GM19240 (cell line): Measurements from ENCODE around the gene ADSL.

Experiments
- DNase-seq: peaks from one replicate; pipeline ENCODE4 v3.0.0; 2011; ENCODE audit warnings: low spot score; ENCODE audit not compliant: insufficient read length

ADSL gene

DNA sequence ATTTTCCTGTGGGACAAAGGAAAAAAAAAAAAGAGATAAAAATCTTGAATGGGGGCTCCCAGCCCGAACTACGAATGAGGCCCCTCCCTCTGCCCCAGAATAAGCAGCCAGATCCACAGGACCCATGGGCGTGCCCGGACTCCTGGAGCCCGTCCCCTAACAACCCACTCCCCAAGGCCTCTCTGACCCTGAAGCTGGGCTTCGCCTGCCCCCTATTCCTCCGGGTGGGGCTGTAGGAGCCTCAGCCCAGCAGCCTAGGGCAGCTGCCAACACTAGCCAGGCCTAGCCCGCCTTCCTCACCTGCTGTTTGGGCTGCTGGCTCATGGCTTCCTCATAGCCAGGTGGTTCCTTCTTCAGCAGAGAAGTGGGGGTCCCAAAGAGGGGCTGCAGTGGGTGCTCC is 70.7 kb downstream of the ADSL start:
- DNase-seq, result no peak

DNA sequence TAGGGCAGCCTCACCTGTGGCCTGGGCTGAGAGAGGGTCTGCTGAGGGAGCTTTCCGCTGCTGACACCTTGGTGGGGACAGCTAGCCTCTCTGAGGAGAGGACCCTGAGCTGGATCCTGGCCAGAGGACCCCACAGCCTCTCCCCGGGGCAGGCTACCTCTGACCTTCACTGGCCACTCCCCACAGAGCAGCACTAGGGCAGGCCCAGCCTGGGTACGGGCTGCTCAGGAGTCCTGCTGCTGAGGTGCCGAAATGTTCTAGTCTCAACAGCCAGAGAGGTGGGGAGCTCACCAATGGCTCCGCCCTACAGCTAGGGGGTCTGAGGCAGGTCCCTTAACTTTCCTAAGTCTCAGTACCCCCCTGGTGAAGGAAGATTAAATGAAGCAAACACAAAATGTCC is 71.6 kb downstream of the ADSL start:
- DNase-seq, result no peak

GRCh38 chr22:40418366-40419201 is 72.3 kb downstream of the ADSL start:
- DNase-seq, result no peak

GRCh38 chr22:40419718-40420117 is 73.4 kb downstream of the ADSL start:
- no peak for DNase-seq

- DNase-seq, result no peak
These were observed 74.2 kb downstream of the ADSL start for GRCh38 chr22:40420341-40421081.

- DNase-seq, result no peak
These were observed 74.7 kb downstream of the ADSL start for GRCh38 chr22:40421082-40421350.

- no peak for DNase-seq
These were observed 75.6 kb downstream of the ADSL start for GRCh38 chr22:40421941-40422340.

DNA sequence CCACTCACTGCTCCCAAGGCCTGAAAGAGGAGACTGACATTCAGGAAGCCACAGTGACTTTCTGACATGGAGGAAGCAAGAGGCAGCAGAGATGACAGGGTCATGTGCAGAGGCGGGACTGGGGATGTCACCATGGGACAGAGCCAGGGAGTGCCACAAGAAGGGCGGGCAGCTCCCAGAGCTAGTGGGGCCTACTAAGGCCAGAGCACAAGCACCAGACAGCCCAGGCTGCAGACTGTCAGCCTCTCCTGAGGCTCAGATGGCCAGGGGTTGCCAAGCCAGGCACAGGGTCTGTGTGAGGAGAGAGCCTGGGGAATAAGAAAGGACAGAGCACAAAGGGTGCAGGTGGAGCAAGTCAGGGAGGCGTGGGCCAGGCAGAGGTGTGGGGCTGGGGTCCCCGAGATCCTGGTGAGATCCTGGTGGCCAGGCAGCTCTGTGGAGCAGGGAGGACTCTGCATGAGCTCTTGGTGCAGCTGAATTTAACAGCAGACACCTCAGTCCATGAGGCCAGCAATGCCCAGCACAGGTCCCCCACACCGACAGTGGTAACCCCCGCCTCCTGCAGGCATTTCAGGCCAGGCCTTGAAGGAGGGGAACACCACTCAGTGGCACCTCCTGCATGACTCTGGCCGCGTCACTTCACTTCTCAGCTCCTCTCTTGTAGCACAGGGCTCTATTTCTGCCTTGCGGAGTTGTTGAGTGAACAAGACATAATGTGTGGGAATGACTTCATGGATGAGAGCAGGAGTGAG is 76.4 kb downstream of the ADSL start:
- no peak for DNase-seq

GRCh38 chr22:40423310-40423688 is 77.0 kb downstream of the ADSL start:
- no peak for DNase-seq

GRCh38 chr22:40423882-40424640 is 77.8 kb downstream of the ADSL start:
- DNase-seq, result no peak

DNA sequence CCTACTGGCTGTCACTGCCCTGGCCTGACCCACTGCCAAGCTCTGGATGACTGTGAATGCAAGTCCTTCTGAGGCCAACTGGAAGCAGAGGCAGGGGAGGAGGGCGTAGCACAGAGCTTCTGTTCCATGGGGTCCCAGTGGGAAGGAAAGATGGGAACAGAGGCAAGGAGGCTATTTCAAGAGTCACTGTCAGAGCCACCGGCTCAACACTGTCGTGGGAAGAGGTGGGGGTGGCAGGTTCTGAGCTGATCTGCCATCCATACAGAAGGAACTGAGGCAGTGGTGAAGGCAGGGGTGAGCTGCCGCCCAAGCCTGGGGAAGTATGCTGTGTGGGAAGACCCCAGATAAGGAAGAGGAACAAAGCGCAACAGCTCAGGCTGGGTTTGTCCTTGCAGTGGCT is 78.8 kb downstream of the ADSL start:
- no peak for DNase-seq

- DNase-seq, result no peak
These were observed 80.5 kb downstream of the ADSL start for GRCh38 chr22:40426594-40427333.

GRCh38 chr22:40428796-40429195 is 82.5 kb downstream of the ADSL start:
- DNase-seq, result no peak

GRCh38 chr22:40429481-40429880 is 83.2 kb downstream of the ADSL start:
- DNase-seq, result no peak

DNA sequence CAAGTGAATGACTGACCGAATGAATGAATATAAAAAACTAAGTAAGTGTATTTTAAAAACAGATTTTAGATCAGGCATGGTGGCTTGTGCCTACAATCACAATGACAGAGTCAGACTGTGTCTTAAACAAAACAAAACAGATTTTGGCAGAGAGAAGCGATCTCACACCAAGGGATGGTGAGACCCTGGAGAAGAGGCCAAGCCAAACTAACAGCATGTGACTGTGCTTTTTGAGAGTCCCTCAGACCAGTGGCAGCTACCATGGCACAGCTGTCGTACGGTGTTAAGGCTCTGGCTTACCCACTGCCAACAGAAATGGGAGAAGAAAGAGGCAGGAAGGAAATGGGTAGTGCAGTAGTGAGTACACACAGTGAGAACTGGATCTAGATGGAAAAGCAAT is 84.7 kb downstream of the ADSL start:
- no peak for DNase-seq

GRCh38 chr22:40432157-40432556 is 85.9 kb downstream of the ADSL start:
- DNase-seq, result no peak

GRCh38 chr22:40432625-40433024 is 86.3 kb downstream of the ADSL start:
- DNase-seq, result no peak

DNA sequence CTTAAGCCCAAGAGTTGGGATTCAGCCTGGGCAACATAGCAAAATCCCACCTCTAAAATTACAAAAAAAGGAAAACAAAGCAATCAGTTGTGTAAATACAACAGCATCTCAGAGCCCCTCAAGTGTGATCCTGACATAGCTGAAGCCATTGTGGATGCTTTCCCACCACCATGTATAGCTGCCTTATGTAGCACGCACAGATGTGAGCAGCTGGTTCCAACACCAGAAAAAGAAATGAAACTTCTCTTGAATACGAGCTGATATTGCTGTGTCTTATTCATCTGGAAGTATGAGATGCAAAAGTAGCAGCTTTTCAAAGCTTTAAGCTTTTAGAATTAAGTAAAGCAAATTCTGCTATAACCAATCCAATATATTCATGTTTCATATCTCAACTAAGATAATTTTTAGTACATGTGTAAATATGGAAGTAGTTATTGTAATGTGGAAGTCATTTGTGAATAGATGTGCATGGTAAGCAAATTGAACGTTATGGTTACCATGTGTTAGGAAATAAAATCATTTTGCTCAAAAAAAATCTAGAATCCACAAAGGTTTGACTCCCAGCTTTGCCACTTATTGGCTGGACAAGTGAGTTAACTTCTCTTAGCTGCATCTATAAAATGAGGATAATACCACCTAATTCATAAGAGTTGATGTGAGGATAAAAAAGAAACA is 87.3 kb downstream of the ADSL start:
- DNase-seq, result no peak

- DNase-seq, result no peak
These were observed 87.8 kb downstream of the ADSL start for GRCh38 chr22:40434106-40434505.

GRCh38 chr22:40434745-40435144 is 88.4 kb downstream of the ADSL start:
- no peak for DNase-seq
